Hematopoietic multipotent progenitor cell treated with erythropoietin and hydrocortisone succinate and interleukin-3 and kit ligand, for 17 days (in vitro differentiated cells): ENCODE data around the gene IFNL1.
A peak's percentile ranks its signal among the peaks of the same experiment; 100 is the strongest.
"Not testable (repeated sequence)": the region's sequence is repeated elsewhere in the genome, so short reads cannot be mapped to it uniquely, and the experiment has no call there.

Source experiments
- DNase-seq: peaks from one replicate; pipeline ENCODE4 v3.0.0-alpha.2; 2015; ENCODE audit warnings: low spot score

Gene IFNL1

GRCh38 chr19:39308531-39309304, 12.5 kb downstream of the IFNL1 start:
- no peak for DNase-seq

GRCh38 chr19:39309305-39309670, 13.1 kb downstream of the IFNL1 start:
- DNase-seq = not testable (repeated sequence)

- DNase-seq = no peak
Observed at GRCh38 chr19:39310558-39311311, 14.5 kb downstream of the IFNL1 start.

- DNase-seq = no peak
Observed at GRCh38 chr19:39314016-39314728, 18.0 kb downstream of the IFNL1 start.

GRCh38 chr19:39315933-39316332, 19.7 kb downstream of the IFNL1 start:
- no peak for DNase-seq

- DNase-seq = no peak
Observed at GRCh38 chr19:39316627-39317321, 20.6 kb downstream of the IFNL1 start.

GRCh38 chr19:39317476-39317875, 21.3 kb downstream of the IFNL1 start:
- no peak for DNase-seq

- no peak for DNase-seq
Observed at GRCh38 chr19:39318071-39318470, 21.9 kb downstream of the IFNL1 start.

- DNase-seq = no peak
Observed at GRCh38 chr19:39318690-39319089, 22.5 kb downstream of the IFNL1 start.

- DNase-seq = no peak
Observed at GRCh38 chr19:39319098-39319891, 23.1 kb downstream of the IFNL1 start.

GRCh38 chr19:39319892-39320248, 23.7 kb downstream of the IFNL1 start:
- DNase-seq = no peak

GRCh38 chr19:39321117-39321831, 25.1 kb downstream of the IFNL1 start:
- no peak for DNase-seq

- no peak for DNase-seq
Observed at GRCh38 chr19:39321832-39322176, 25.6 kb downstream of the IFNL1 start.

- DNase-seq = no peak
Observed at GRCh38 chr19:39324242-39324842, 28.1 kb downstream of the IFNL1 start.

- no peak for DNase-seq
Observed at GRCh38 chr19:39325778-39326665, 29.8 kb downstream of the IFNL1 start.

GRCh38 chr19:39327363-39328045, 31.3 kb downstream of the IFNL1 start:
- no peak for DNase-seq

- peak; percentile 82 for DNase-seq
Observed at GRCh38 chr19:39328046-39328705, 32.0 kb downstream of the IFNL1 start.

GRCh38 chr19:39329948-39330347, 33.7 kb downstream of the IFNL1 start:
- no peak for DNase-seq
